Measurements from ENCODE around the gene FRYL. TPM values are rescaled to one million over a fixed set of nuclear protein-coding genes. Genes with fewer than 3 reads are reported as not detected.

FRYL gene
- total RNA-seq, 1 experiment from 2014 or later, result 47.7 TPM

GRCh38 chr4:48779095-48779997, 733 bp downstream of the FRYL start (continued):
- TF ChIP-seq ATF3 (IDR thresholded peaks at IDR 0.05) (no peak), EZH2phosphoT487 (IDR thresholded peaks at IDR 0.05; ENCODE audit: borderline replicate concordance) (no peak), TCF7L2 (IDR thresholded peaks at IDR 0.05; ENCODE audit: borderline replicate concordance, extremely low read depth, insufficient read depth, insufficient read length) (peak; percentile 36)

- TF ChIP-seq MAX (IDR thresholded peaks at IDR 0.05) (no peak), POLR2A (IDR thresholded peaks at IDR 0.05; ENCODE audit: borderline replicate concordance, extremely low read depth, insufficient read depth, insufficient read length) (no peak), EZH2 (IDR thresholded peaks at IDR 0.05) (no peak), SIN3A (IDR thresholded peaks at IDR 0.05; ENCODE audit: low read depth) (no peak), ZNF274 (IDR thresholded peaks at IDR 0.05; ENCODE audit: low read depth, low read length) (no peak), TCF7L2 (IDR thresholded peaks at IDR 0.05; ENCODE audit: borderline replicate concordance, extremely low read depth, insufficient read depth, insufficient read length) (no peak), SP1 (IDR thresholded peaks at IDR 0.05; ENCODE audit: low read depth) (no peak), ATF3 (IDR thresholded peaks at IDR 0.05) (no peak)
- Histone ChIP-seq H3K4me3 (replicated peaks in 1 of 2; ENCODE audit: low read depth in 1 of 2, low read length in 2 of 2) (peak overlapping the region; percentile 68 to 71), H4K20me1 (ENCODE audit: insufficient read depth) (no peaks in the 10 kb centered on the region; the same call in 1 of the 2 replicates), H3K9ac (ENCODE audit: low read length) (peak overlapping the region; percentile 76), H3K4me2 (ENCODE audit: low read length) (peak overlapping the region; percentile 85), H3K9me2 (ENCODE audit: insufficient read depth) (no peaks in the 10 kb centered on the region), H3K9me3 (ENCODE audit: control insufficient read depth in 1 of 2, insufficient read depth in 1 of 2, low read depth in 1 of 2, low read length in 2 of 2) (no peaks in the 10 kb centered on the region), H3K79me2 (ENCODE audit: insufficient read depth, low read length) (peaks cover 58% of the 10 kb centered on the region), H3K27me3 (ENCODE audit: insufficient read depth, low read length) (no peaks in the 10 kb centered on the region), H3K36me3 (ENCODE audit: control insufficient read depth in 1 of 2, insufficient read depth in 2 of 2, low read length in 2 of 2) (no peaks in the 10 kb centered on the region), H2AFZ (ENCODE audit: low read depth, low read length, poor library complexity, severe bottlenecking) (no peak overlapping the region), H3K27ac (ENCODE audit: low read depth, low read length) (peak overlapping the region; percentile 86), H3K4me1 (ENCODE audit: control insufficient read depth in 1 of 2, insufficient read depth in 2 of 2, low read length in 2 of 2) (peaks cover 15 to 35% of the 10 kb centered on the region in 2 experiments)
- ATAC-seq, result no peak
- POLR2A ChIA-PET, result no interaction called here
- CTCF ChIA-PET, result interaction anchor here (1.0 kb wide), 1 partner anchor 12 kb away, joined by 3 read pairs; no protein-coding TSS in a partner anchor
- RAD21 ChIA-PET (ENCODE audit: low non-redundant PET in 1 of 2, low total read pairs in 2 of 2, uncharacterized antibody in 2 of 2, unreplicated experiment in 2 of 2), result interaction anchor here in 1 of 2 experiments (0.6 kb wide), 1 partner anchor 167 kb away, joined by 3 read pairs; no protein-coding TSS in a partner anchor
- DNase-seq (ENCODE audit: low read depth, low spot score), result no peak
- BruUV-seq (replicated peaks), result TSS peak; percentile 78
- intact Hi-C loops (cut with micrococcal nuclease), result no loop called here
Observed at GRCh38 chr4:48778431-48779094, 1.5 kb downstream of the FRYL start.

Data from HCT116 (cell line).